H9 (cell line): Measurements from ENCODE around the gene FOXD1. TPM values are rescaled to one million over a fixed set of nuclear protein-coding genes. Genes with fewer than 3 reads are reported as not detected.

Experiments
- DNase-seq: peaks from one replicate; pipeline ENCODE4 v3.0.0-alpha.2; 2017
- H2AFZ ChIP-seq: one replicate; pipeline ENCODE4 v1.6.1; 2013; ENCODE audit warnings: mild to moderate bottlenecking, low read length, control low read depth, moderate library complexity
- H2AK5ac ChIP-seq: 2 replicates; pipeline ENCODE4 v1.6.1; 2013; ENCODE audit warnings: low read length, control low read depth, mixed read lengths; ENCODE audit not compliant: insufficient read length
- H2BK120ac ChIP-seq: one replicate; pipeline ENCODE4 v1.6.1; 2013; ENCODE audit warnings: low read depth, mild to moderate bottlenecking, low read length, control low read depth, inconsistent platforms; ENCODE audit not compliant: poor library complexity, severe bottlenecking
- H2BK12ac ChIP-seq: 2 replicates; pipeline ENCODE4 v1.6.1; 2013; ENCODE audit warnings: low read length, control low read depth, mixed read lengths, low read depth; ENCODE audit not compliant: insufficient read length
- H2BK15ac ChIP-seq: 2 replicates; pipeline ENCODE4 v1.6.1; 2013; ENCODE audit warnings: low read depth, low read length, control low read depth
- H2BK20ac ChIP-seq: one replicate; pipeline ENCODE4 v1.6.1; 2013; ENCODE audit warnings: low read depth, mild to moderate bottlenecking, low read length, control low read depth, inconsistent platforms; ENCODE audit not compliant: poor library complexity, severe bottlenecking
- H2BK5ac ChIP-seq: 2 replicates; pipeline ENCODE4 v1.6.1; 2013; ENCODE audit warnings: low read length, control low read depth, mixed read lengths; ENCODE audit not compliant: insufficient read length
- H3K14ac ChIP-seq: 2 replicates; pipeline ENCODE4 v1.6.1; 2013; ENCODE audit warnings: low read length, control low read depth; ENCODE audit not compliant: insufficient read depth
- H3K18ac ChIP-seq: 2 replicates; pipeline ENCODE4 v1.6.1; 2013; ENCODE audit warnings: low read depth, mild to moderate bottlenecking, mixed read lengths, low read length, control low read depth; ENCODE audit not compliant: insufficient read length
- H3K23ac ChIP-seq: 2 replicates; pipeline ENCODE4 v1.6.1; 2013; ENCODE audit warnings: low read length, control low read depth, mixed read lengths, low read depth; ENCODE audit not compliant: insufficient read length
- H3K23me2 ChIP-seq: 2 replicates; pipeline ENCODE4 v1.6.1; 2013; ENCODE audit warnings: low read depth, mild to moderate bottlenecking, mixed read lengths, low read length, control low read depth; ENCODE audit not compliant: insufficient read length, poor library complexity, severe bottlenecking
- H3K27ac ChIP-seq: 2 replicates; pipeline ENCODE4 v1.5.1; 2013; ENCODE audit warnings: low read length, control low read depth, mixed read lengths, low read depth; ENCODE audit not compliant: insufficient read length
- H3K27me3 ChIP-seq: 2 replicates; pipeline ENCODE4 v1.6.1; 2013; ENCODE audit warnings: low read length, control low read depth, inconsistent platforms; ENCODE audit not compliant: insufficient read depth
- H3K4ac ChIP-seq: 2 replicates; pipeline ENCODE4 v1.6.1; 2013; ENCODE audit warnings: low read depth, mild to moderate bottlenecking, control low read depth, inconsistent platforms, low read length, moderate library complexity
- H3K4me1 ChIP-seq: 2 replicates; pipeline ENCODE4 v1.6.1; 2013; ENCODE audit warnings: low read length, control low read depth, inconsistent platforms; ENCODE audit not compliant: insufficient read depth
- H3K4me2 ChIP-seq: 2 replicates; pipeline ENCODE4 v1.6.1; 2013; ENCODE audit warnings: low read length, control low read depth, mixed read lengths; ENCODE audit not compliant: insufficient read length, insufficient read depth
- H3K56ac ChIP-seq: 2 replicates; pipeline ENCODE4 v1.6.1; 2013; ENCODE audit warnings: low read depth, mild to moderate bottlenecking, mixed read lengths, low read length, control low read depth; ENCODE audit not compliant: insufficient read length
- H3K79me1 ChIP-seq: 2 replicates; pipeline ENCODE4 v1.6.1; 2013; ENCODE audit warnings: low read depth, mild to moderate bottlenecking, moderate library complexity, low read length, control low read depth, inconsistent platforms; ENCODE audit not compliant: insufficient read depth, poor library complexity, severe bottlenecking
- H3K79me2 ChIP-seq: 2 replicates; pipeline ENCODE4 v1.6.1; 2013; ENCODE audit warnings: low read length, control low read depth, inconsistent platforms; ENCODE audit not compliant: insufficient read depth
- H3K9ac ChIP-seq: 2 replicates; pipeline ENCODE4 v1.6.1; 2013; ENCODE audit warnings: low read length, control low read depth, mixed read lengths; ENCODE audit not compliant: insufficient read length; ENCODE audit errors: extremely low read depth
- H3K9me3 ChIP-seq: one replicate; pipeline ENCODE4 v1.6.1; 2013; ENCODE audit warnings: low read depth, low read length, inconsistent platforms; ENCODE audit not compliant: control insufficient read depth
- H3T11ph ChIP-seq: one replicate; pipeline ENCODE4 v1.6.1; 2013; ENCODE audit warnings: mild to moderate bottlenecking, low read length, control low read depth, inconsistent platforms
- H4K20me1 ChIP-seq: one replicate; pipeline ENCODE4 v1.6.1; 2013; ENCODE audit not compliant: control insufficient read depth, insufficient read length, insufficient read depth
- H4K5ac ChIP-seq: 2 replicates; pipeline ENCODE4 v1.6.1; 2013; ENCODE audit warnings: low read depth, mild to moderate bottlenecking, mixed read lengths, low read length, control low read depth; ENCODE audit not compliant: insufficient read length
- H4K8ac ChIP-seq: replicated peaks from 2 replicates; pipeline ENCODE4 v1.6.1; 2013; ENCODE audit warnings: low read length, control low read depth, mixed read lengths, low read depth; ENCODE audit not compliant: insufficient read length
- H4K91ac ChIP-seq: 2 replicates; pipeline ENCODE4 v1.6.1; 2013; ENCODE audit warnings: low read depth, mild to moderate bottlenecking, moderate library complexity, mixed read lengths, low read length, control low read depth; ENCODE audit not compliant: insufficient read length
- H3K27ac Mint-ChIP-seq, 3 experiments: 2 replicates in 2 of 3; 3 replicates in 1 of 3; pipeline ENCODE4 v1.8.0; 2020 to 2021; ENCODE audit warnings: mixed read lengths in 3 of 3, mild to moderate bottlenecking in 1 of 3, moderate library complexity in 1 of 3
- H3K27me3 Mint-ChIP-seq: 2 replicates; pipeline ENCODE4 v1.8.0; 2021; ENCODE audit warnings: low read depth, mild to moderate bottlenecking, moderate library complexity, mixed read lengths
- H3K36me3 Mint-ChIP-seq, 3 experiments: 2 replicates in 2 of 3; 3 replicates in 1 of 3; pipeline ENCODE4 v1.8.0; 2020 to 2021; ENCODE audit warnings: low read depth in 3 of 3, mixed read lengths in 3 of 3; ENCODE audit not compliant: insufficient read depth in 1 of 3
- H3K4me1 Mint-ChIP-seq, 2 experiments: 2 replicates each; pipeline ENCODE4 v1.8.0; 2020; ENCODE audit warnings: mixed read lengths in 2 of 2
- H3K4me3 Mint-ChIP-seq, 2 experiments: 2 replicates in 1 of 2; 3 replicates in 1 of 2; pipeline ENCODE4 v1.8.0; 2020 to 2021; ENCODE audit warnings: mild to moderate bottlenecking in 2 of 2, mixed read lengths in 2 of 2, moderate library complexity in 1 of 2
- H3K9me3 Mint-ChIP-seq, 2 experiments: 2 replicates in 1 of 2; 3 replicates in 1 of 2; pipeline ENCODE4 v1.8.0; 2020; ENCODE audit warnings: mild to moderate bottlenecking in 2 of 2, mixed read lengths in 2 of 2, moderate library complexity in 1 of 2
- WGBS: extraction: QIAGEN DNeasy Blood & Tissue Kit; methylation state at CpG from one replicate; pipeline ENCODE4 v1.1.7; 2013; ENCODE audit warnings: missing lambda C conversion rate, low lambda C conversion rate, mixed read lengths; ENCODE audit not compliant: insufficient read length; ENCODE audit errors: extremely low coverage; 5-methylcytosine and 5-hydroxymethylcytosine counted together
- total RNA-seq: library from RNA; stranded (reverse); gene quantifications from 2 replicates; pipeline ENCODE4 v1.2.1, GENCODE V29; 2021
- TF ChIP-seq, protein P1 (sequence below): fragments of 200-600 bp; sonication (generic); conservative IDR thresholded peaks from 3 replicates; pipeline ENCODE4 v1.8.0; 2021; ENCODE audit warnings: antibody characterized with exemption, mild to moderate bottlenecking

Gene FOXD1
- total RNA-seq, 1 experiment from 2014 or later: 0.20 TPM

DNA sequence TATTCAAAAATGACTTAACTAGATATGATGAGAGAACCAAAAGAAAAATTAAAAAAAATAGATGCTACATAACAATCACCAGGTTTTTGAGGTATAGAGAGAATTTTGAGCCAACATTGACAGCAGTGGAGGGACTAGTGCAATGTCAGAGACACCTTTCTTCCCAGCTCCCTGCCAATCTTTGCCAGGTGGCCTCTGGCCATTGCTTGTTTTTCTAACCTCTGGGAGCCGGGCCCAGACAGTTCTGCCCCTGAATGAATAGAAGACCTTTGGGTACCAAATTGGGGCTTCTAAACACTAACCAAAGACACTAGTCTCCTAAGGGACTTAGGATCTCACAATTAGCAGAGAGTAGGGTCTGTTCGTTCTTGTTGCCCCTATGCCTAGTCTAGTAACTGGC, 33.4 kb downstream of the FOXD1 start:
- H2BK12ac ChIP-seq: no peak overlapping the region
- no peaks in the 10 kb centered on the region; the same call in 1 of the 2 replicates for H3K79me2 ChIP-seq
- H4K5ac ChIP-seq: no peak overlapping the region
- no peak overlapping the region for H3K27ac ChIP-seq
- peaks cover 4% of the 10 kb centered on the region for H3K9me3 ChIP-seq
- TF ChIP-seq, protein P1, sequence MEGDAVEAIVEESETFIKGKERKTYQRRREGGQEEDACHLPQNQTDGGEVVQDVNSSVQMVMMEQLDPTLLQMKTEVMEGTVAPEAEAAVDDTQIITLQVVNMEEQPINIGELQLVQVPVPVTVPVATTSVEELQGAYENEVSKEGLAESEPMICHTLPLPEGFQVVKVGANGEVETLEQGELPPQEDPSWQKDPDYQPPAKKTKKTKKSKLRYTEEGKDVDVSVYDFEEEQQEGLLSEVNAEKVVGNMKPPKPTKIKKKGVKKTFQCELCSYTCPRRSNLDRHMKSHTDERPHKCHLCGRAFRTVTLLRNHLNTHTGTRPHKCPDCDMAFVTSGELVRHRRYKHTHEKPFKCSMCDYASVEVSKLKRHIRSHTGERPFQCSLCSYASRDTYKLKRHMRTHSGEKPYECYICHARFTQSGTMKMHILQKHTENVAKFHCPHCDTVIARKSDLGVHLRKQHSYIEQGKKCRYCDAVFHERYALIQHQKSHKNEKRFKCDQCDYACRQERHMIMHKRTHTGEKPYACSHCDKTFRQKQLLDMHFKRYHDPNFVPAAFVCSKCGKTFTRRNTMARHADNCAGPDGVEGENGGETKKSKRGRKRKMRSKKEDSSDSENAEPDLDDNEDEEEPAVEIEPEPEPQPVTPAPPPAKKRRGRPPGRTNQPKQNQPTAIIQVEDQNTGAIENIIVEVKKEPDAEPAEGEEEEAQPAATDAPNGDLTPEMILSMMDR: no peak
- H3K27me3 Mint-ChIP-seq: peaks cover 68% of the 10 kb centered on the region
- H3K18ac ChIP-seq: no peak overlapping the region
- WGBS: no CpG with 5 or more reads among the region's 2 CpGs
- H2BK120ac ChIP-seq: no peak overlapping the region
- H3K4me1 ChIP-seq: peaks cover 6% of the 10 kb centered on the region
- H3K79me1 ChIP-seq: no peaks in the 10 kb centered on the region
- peaks cover 2 to 6% of the 10 kb centered on the region in 2 experiments; a peak in 2 of 5 replicates for H3K9me3 Mint-ChIP-seq
- H4K8ac ChIP-seq: no peak overlapping the region
- H3K27me3 ChIP-seq: peaks cover 22% of the 10 kb centered on the region
- H2AFZ ChIP-seq: no peak overlapping the region
- no peak overlapping the region for H2BK20ac ChIP-seq
- H2BK5ac ChIP-seq: no peak overlapping the region
- no peaks in the 10 kb centered on the region for H3K36me3 Mint-ChIP-seq
- H3K4me2 ChIP-seq: no peak overlapping the region
- H3K4ac ChIP-seq: no peak overlapping the region
- H3K4me1 Mint-ChIP-seq: peaks cover 19 to 21% of the 10 kb centered on the region in 2 experiments
- H3T11ph ChIP-seq: no peak overlapping the region
- H3K23me2 ChIP-seq: peaks cover 15% of the 10 kb centered on the region
- H3K9ac ChIP-seq: no peak overlapping the region
- H4K20me1 ChIP-seq: no peaks in the 10 kb centered on the region
- no peak overlapping the region for H3K4me3 Mint-ChIP-seq
- H4K91ac ChIP-seq: no peak overlapping the region
- H2AK5ac ChIP-seq: no peak overlapping the region
- H2BK15ac ChIP-seq: no peak overlapping the region
- H3K14ac ChIP-seq: no peak overlapping the region
- no peak overlapping the region for H3K27ac Mint-ChIP-seq
- DNase-seq: no peak
- H3K23ac ChIP-seq: no peak overlapping the region
- no peak overlapping the region for H3K56ac ChIP-seq
